Measurements from ENCODE around the gene ANGPTL4. TPM values are rescaled to one million over a fixed set of nuclear protein-coding genes. Genes with fewer than 3 reads are reported as not detected.
A peak's percentile ranks its signal among the peaks of the same experiment; 100 is the strongest.

ANGPTL4 gene
- total and polyA plus RNA-seq, 2 experiments from 2014 or later, result 1.9 to 2.2 TPM

GRCh38 chr19:8342684-8343482 is 21.1 kb upstream of the ANGPTL4 start, which contains the start of gene KANK3:
Gene KANK3, minus strand, starts transcription at chr19:8343262. Its CDS starts 5,434 bp downstream, at chr19:8337828.
- peak within 1 kb of the TSS; percentile 93 for H2AFZ ChIP-seq
- TF ChIP-seq ZNF462 (CRISPR knock-in tag; IDR thresholded peaks at IDR 0.05), result no peak
- peak; percentile 76 for TF ChIP-seq POLR2AphosphoS5 (IDR thresholded peaks at IDR 0.05; ENCODE audit: low read depth)
- TF ChIP-seq ETS1 (IDR thresholded peaks at IDR 0.05), result no peak
- TF ChIP-seq ZNF331 (CRISPR knock-in tag; IDR thresholded peaks at IDR 0.05; ENCODE audit: low read depth), result no peak
- TF ChIP-seq CREB1 (CRISPR knock-in tag; IDR thresholded peaks at IDR 0.05; ENCODE audit: low read depth), result 0 out of 2 replicates have a peak, but pooled peaks have one; percentile 40
- no peaks in the 10 kb centered on the region for H3K36me3 ChIP-seq (ENCODE audit: insufficient read depth)
- H3K4me3 ChIP-seq, result peak within 1 kb of the TSS; percentile 83
- H3K27ac ChIP-seq (ENCODE audit: low read depth), result no peak within 1 kb of the TSS
- Mint-ChIP-seq H3K27me3 (ENCODE audit: insufficient read depth, low read depth, poor library complexity) (peaks cover 30% of the 10 kb centered on the region), H3K4me1 (peaks cover 13% of the 10 kb centered on the region), H3K36me3 (ENCODE audit: low read depth) (no peaks in the 10 kb centered on the region), H3K27ac (no peak within 1 kb of the TSS), H3K9me3 (no peaks in the 10 kb centered on the region), H3K4me3 (peak within 1 kb of the TSS; percentile 71)
- H3K79me2 ChIP-seq (replicated peaks; ENCODE audit: insufficient read depth), result no peaks in the 10 kb centered on the region
- DNase-seq (ENCODE audit: low spot score) (peak; percentile 100), ATAC-seq (peak; percentile 97)
- no peaks in the 10 kb centered on the region for H3K9me2 ChIP-seq (ENCODE audit: insufficient read depth)
- peaks cover 8% of the 10 kb centered on the region; the same call in 1 of the 2 replicates for H3K4me1 ChIP-seq (ENCODE audit: insufficient read depth)
- peaks cover 9% of the 10 kb centered on the region; the same call in 1 of the 2 replicates for H3K27me3 ChIP-seq (ENCODE audit: insufficient read depth)
- no peaks in the 10 kb centered on the region for H4K20me1 ChIP-seq (replicated peaks; ENCODE audit: insufficient read depth)
- H3K4me2 ChIP-seq, result peak within 1 kb of the TSS; percentile 84
- no peaks in the 10 kb centered on the region; the same call in 1 of the 2 replicates for H3F3A ChIP-seq (replicated peaks; ENCODE audit: low read depth)

Data from GM23338 (cell line).